Keratinocyte (primary cell): ENCODE data around the gene ARHGAP15. TPM values are rescaled to one million over a fixed set of nuclear protein-coding genes. Genes with fewer than 3 reads are reported as not detected.

ENCODE experiments used
- DNase-seq: peaks from one replicate; pipeline ENCODE4 v3.0.0-alpha.2; 2011; ENCODE audit warnings: low read depth, missing footprints, low spot score
- FAIRE-seq: peaks from 2 replicates; lab custom pipeline; 2011; peaks lifted over from hg19 to GRCh38; lab: Jason Lieb, UNC
- H2AFZ ChIP-seq: 2 replicates; pipeline ENCODE4 v1.6.0; 2012; ENCODE audit warnings: low read length, control low read depth, inconsistent platforms; ENCODE audit not compliant: control insufficient read depth
- H3K27ac ChIP-seq: 2 replicates; pipeline ENCODE4 v1.5.1; 2011; ENCODE audit warnings: low read length; ENCODE audit not compliant: control insufficient read depth, insufficient read depth
- H3K27me3 ChIP-seq: 3 replicates; pipeline ENCODE4 v1.6.0; 2011; ENCODE audit warnings: low read length; ENCODE audit not compliant: control insufficient read depth, insufficient read depth; ENCODE audit errors: extremely low read depth
- H3K36me3 ChIP-seq, 2 experiments: 2 replicates in 1 of 2; 3 replicates in 1 of 2; pipeline ENCODE4 v1.5.1; 2011; ENCODE audit warnings: low read length in 2 of 2, mild to moderate bottlenecking in 1 of 2; ENCODE audit not compliant: control insufficient read depth in 2 of 2, insufficient read depth in 2 of 2; ENCODE audit errors: extremely low read depth in 1 of 2
- H3K4me1 ChIP-seq: 3 replicates; pipeline ENCODE4 v1.5.1; 2011; ENCODE audit warnings: low read length; ENCODE audit not compliant: control insufficient read depth, insufficient read depth; ENCODE audit errors: extremely low read depth
- H3K4me2 ChIP-seq: 3 replicates; pipeline ENCODE4 v1.6.0; 2011; ENCODE audit warnings: low read depth, low read length; ENCODE audit not compliant: control insufficient read depth, insufficient read depth; ENCODE audit errors: extremely low read depth
- H3K4me3 ChIP-seq, 3 experiments: fragments of 200-600 bp in 1 of 3; sonication (generic) in 1 of 3; 2 replicates in 2 of 3; 3 replicates in 1 of 3; pipeline ENCODE4 v1.5.1; 2011 to 2016; ENCODE audit warnings: low read length in 3 of 3, mild to moderate bottlenecking in 3 of 3, control low read depth in 2 of 3, inconsistent platforms in 1 of 3, low read depth in 1 of 3, mixed read lengths in 1 of 3, mixed run types in 1 of 3, moderate library complexity in 1 of 3; ENCODE audit not compliant: control insufficient read depth in 2 of 3, insufficient read depth in 2 of 3; ENCODE audit errors: extremely low read depth in 1 of 3
- H3K79me2 ChIP-seq: 2 replicates; pipeline ENCODE4 v1.6.0; 2012; ENCODE audit warnings: low read length; ENCODE audit not compliant: control insufficient read depth, insufficient read depth
- H3K9ac ChIP-seq: 3 replicates; pipeline ENCODE4 v1.6.0; 2011; ENCODE audit warnings: low read length; ENCODE audit not compliant: control insufficient read depth, insufficient read depth; ENCODE audit errors: extremely low read depth
- H3K9me1 ChIP-seq: 3 replicates; pipeline ENCODE4 v1.6.0; 2011; ENCODE audit warnings: low read length; ENCODE audit not compliant: control insufficient read depth, insufficient read depth; ENCODE audit errors: extremely low read depth
- H3K9me3 ChIP-seq: 2 replicates; pipeline ENCODE4 v1.5.1; 2012; ENCODE audit warnings: low read depth, low read length; ENCODE audit not compliant: control insufficient read depth
- H4K20me1 ChIP-seq: 3 replicates; pipeline ENCODE4 v1.6.0; 2011; ENCODE audit warnings: low read length; ENCODE audit not compliant: control insufficient read depth, insufficient read depth; ENCODE audit errors: extremely low read depth
- EZH2 ChIP-seq: IDR thresholded peaks from one replicate; pipeline ENCODE4 v1.6.1; 2012; ENCODE audit warnings: inconsistent platforms, mild to moderate bottlenecking, low read length, moderate library complexity
- dilution Hi-C: fragments of 300-500 bp; cut with MboI; formaldehyde crosslinking; loops from one replicate; pipeline ENCODE4 v1.7.0; 2020; ENCODE audit warnings: low sequenced_read_pairs; ENCODE audit not compliant: extremely low pct_ligation_motif_present
- polyA plus RNA-seq, 5 experiments: library from polyadenylated mRNA; depleted of rRNA in 3 of 5; stranded (reverse) in 3 of 5; stranded (forward) in 1 of 5; unstranded in 1 of 5; fragments of >200 nt; gene quantifications; 1 replicate in 1 of 5; 2 replicates in 3 of 5; 3 replicates in 1 of 5; pipeline versions ENCODE4 v1.2.1 to v1.2.3, GENCODE V29; 2011 to 2012; ENCODE audit warnings: missing spikeins in 2 of 5, low read depth in 1 of 5, low replicate concordance in 1 of 5
- TF ChIP-seq, protein P1 (sequence below), 3 experiments: IDR thresholded peaks in 1 of 3; conservative IDR thresholded peaks in 1 of 3; optimal IDR thresholded peaks in 1 of 3; 2 replicates in 2 of 3; 3 replicates in 1 of 3; pipeline versions ENCODE3 to v1.5.1; 2011; ENCODE audit warnings: low read length in 3 of 3, mild to moderate bottlenecking in 3 of 3, moderate library complexity in 2 of 3, control low read depth in 1 of 3, inconsistent platforms in 1 of 3; ENCODE audit not compliant: insufficient read depth in 2 of 3; ENCODE audit errors: extremely low read depth in 1 of 3

The ARHGAP15 gene
- polyA plus RNA-seq, 1 donor (not counting 4 experiments of a cell fraction or from before 2014, with no cell fraction given) = not detected

DNA sequence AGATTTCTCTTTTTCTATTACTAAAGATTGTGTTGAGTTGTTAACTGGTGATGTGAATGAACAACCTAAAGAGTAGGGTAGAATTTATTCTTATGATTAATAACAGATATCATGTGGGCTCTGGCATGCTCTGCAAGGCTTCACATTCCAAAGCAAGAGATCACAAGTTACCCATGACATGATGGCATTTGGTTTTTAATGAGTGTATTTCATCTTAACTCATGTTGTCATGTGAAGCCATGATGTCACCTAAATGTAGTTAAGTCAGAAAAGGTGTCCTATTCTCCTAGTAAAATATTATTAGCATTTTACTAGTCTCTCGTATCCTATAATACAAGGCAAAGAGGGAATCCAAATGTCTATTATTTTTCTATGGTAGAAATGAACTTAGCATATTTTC, 678.0 kb downstream of the ARHGAP15 start:
- Histone ChIP-seq H2AFZ (no peak overlapping the region), H4K20me1 (no peaks in the 10 kb centered on the region), H3K79me2 (no peaks in the 10 kb centered on the region), H3K4me2 (no peak overlapping the region), H3K9me3 (no peaks in the 10 kb centered on the region), H3K4me1 (no peaks in the 10 kb centered on the region), H3K36me3 (no peaks in the 10 kb centered on the region), H3K4me3 (no peak overlapping the region), H3K27me3 (no peaks in the 10 kb centered on the region), H3K9ac (no peak overlapping the region), H3K27ac (no peak overlapping the region), H3K9me1 (no peaks in the 10 kb centered on the region)
- FAIRE-seq (no peak), DNase-seq (no peak)
- dilution Hi-C loops = no loop called here
- no peak for TF ChIP-seq EZH2
- TF ChIP-seq, protein P1, sequence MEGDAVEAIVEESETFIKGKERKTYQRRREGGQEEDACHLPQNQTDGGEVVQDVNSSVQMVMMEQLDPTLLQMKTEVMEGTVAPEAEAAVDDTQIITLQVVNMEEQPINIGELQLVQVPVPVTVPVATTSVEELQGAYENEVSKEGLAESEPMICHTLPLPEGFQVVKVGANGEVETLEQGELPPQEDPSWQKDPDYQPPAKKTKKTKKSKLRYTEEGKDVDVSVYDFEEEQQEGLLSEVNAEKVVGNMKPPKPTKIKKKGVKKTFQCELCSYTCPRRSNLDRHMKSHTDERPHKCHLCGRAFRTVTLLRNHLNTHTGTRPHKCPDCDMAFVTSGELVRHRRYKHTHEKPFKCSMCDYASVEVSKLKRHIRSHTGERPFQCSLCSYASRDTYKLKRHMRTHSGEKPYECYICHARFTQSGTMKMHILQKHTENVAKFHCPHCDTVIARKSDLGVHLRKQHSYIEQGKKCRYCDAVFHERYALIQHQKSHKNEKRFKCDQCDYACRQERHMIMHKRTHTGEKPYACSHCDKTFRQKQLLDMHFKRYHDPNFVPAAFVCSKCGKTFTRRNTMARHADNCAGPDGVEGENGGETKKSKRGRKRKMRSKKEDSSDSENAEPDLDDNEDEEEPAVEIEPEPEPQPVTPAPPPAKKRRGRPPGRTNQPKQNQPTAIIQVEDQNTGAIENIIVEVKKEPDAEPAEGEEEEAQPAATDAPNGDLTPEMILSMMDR (optimal IDR thresholded peaks at IDR 0.05 in 1 of 3, IDR thresholded peaks at IDR 0.05 in 1 of 3, conservative IDR thresholded peaks at IDR 0.05 in 1 of 3; ENCODE audit: extremely low read depth in 1 of 3, insufficient read depth in 2 of 3, low read length in 3 of 3) = no peak

DNA sequence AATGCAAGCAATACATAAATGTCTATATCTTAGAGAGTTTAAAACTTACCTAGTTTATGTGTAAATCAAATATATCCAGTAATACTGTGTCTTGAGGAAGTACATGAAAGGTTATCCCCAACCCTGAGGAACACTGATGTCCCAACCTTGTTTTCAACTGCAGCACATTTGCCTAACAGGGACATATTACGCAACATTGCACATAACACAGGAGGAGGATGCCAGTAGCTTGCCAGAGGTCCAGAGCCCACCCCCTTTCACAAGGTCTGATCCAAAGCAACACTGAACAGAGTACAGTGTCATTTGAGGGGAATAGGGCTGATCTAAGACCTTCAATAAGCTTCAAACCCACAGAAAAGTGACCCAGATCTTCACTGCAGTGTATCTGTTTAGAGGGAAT, 678.5 kb downstream of the ARHGAP15 start:
- TF ChIP-seq, protein P1 (optimal IDR thresholded peaks at IDR 0.05 in 1 of 3, IDR thresholded peaks at IDR 0.05 in 1 of 3, conservative IDR thresholded peaks at IDR 0.05 in 1 of 3; ENCODE audit: extremely low read depth in 1 of 3, insufficient read depth in 2 of 3, low read length in 3 of 3) = no peak
- no peak for TF ChIP-seq EZH2
- Histone ChIP-seq H3K27ac (no peak overlapping the region), H3K36me3 (no peaks in the 10 kb centered on the region), H3K9me3 (no peaks in the 10 kb centered on the region), H3K4me2 (no peak overlapping the region), H4K20me1 (no peaks in the 10 kb centered on the region), H3K79me2 (no peaks in the 10 kb centered on the region), H3K27me3 (no peaks in the 10 kb centered on the region), H2AFZ (no peak overlapping the region), H3K4me3 (no peak overlapping the region), H3K9me1 (no peaks in the 10 kb centered on the region), H3K4me1 (no peaks in the 10 kb centered on the region), H3K9ac (no peak overlapping the region)
- FAIRE-seq (no peak), DNase-seq (no peak)
- dilution Hi-C loops = no loop called here
